ENCODE measurements around the gene RAI1.

Gene RAI1

DNA sequence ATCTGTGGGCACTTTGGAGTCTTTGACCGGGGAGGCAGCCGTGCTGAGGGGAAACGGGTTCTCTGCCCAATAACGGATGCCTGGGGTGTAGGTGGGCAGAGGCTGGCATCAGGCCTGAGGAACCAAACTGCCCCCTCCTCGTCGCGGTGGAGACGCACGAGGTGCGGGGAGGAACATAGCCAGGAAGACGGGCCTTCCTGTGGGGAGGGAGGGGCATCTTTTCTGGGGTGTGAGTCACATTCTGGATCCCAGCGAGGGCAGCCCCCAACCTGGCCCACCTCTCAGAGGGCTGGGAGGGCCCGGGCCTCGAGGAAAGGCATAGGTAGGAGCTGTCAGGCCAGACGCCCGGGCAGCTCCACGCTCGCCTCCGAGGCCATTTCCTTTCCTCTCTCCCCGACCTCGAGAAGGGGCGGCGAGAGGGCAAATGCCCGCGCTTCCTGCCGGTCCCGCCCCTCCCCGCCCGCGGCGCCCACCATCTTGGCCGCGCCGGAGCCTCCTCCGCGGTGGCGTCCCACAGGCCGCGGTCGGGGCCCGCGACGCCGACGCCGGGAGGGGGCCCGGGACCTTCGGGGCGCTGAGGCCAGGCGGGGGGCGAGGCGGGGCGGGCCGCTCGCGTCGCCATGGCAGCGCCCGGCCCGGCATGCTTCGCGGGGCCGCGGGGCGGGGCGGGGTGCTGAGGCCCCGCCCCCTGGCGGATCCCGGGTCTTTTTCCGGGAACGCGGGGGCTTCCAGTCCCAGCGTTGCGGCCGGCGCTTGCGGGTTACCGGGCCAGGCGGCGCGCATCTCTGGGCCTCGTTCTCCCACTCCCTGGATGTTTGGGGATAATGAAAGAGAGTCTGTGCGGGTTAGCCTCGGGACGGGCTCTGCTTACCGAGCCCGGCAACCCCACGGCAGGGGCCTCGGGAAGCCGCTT is 13.2 kb downstream of the RAI1 start:
- DNase-seq (ENCODE audit: low read depth), result no peak
- H3K4me3 ChIP-seq (ENCODE audit: low read depth, low read length), result peak overlapping the region; percentile 63

DNA sequence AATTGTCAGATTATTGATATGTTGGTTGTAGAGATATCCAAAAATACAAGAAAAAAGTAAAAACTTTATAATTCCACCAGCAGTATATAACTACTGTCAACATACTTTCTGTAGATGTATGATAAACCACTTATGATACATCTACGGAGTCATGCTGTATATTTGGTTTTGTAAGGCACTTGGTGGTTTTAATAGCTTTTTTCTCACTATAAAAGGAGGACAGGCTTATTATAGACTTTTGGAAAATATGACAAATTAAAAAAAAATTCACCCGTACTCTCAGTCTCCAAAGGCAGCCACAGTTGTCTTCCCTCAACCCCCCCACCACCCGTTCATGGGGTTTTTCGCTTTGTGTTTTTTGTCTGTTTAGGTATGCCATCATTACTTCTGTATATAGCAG is 14.8 kb downstream of the RAI1 start:
- no peak overlapping the region for H3K4me3 ChIP-seq (ENCODE audit: low read depth, low read length)
- DNase-seq (ENCODE audit: low read depth), result no peak

DNA sequence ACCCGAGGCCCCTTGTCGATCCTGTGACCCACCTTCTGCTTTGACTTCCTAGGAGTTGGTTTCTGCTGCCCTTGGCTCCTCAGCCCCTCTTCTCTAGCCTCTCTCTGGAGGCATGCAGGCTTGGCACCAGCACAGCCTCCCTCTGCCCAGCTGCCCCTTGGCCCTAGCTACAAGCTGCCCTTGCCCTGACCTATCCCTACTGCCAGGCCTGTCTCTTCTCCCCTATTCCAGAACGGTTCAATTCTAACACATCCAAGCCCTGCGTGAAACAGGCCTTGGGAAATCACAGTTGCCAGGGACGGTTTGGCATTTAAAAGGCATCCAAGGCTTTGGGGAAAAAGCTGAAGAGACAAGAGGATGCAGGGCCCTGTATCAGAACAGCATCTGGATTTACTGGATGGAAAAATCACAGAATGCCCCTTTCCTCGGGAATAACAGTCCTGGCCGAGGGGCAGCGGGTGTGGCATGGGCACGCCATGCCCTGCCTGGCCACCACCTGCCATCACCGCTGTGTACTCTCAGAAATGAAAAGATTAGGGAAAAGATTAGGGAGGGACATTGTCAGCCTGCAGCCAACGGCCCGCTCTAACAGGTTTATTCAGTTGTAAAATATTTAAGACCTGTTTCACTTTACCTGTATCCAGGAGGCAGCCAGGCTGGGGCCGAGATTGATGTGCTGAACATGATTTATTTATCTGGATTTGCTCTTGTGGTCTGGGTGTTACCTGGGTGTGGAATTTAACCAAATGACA is 15.8 kb downstream of the RAI1 start:
- H3K4me3 ChIP-seq (ENCODE audit: low read depth, low read length), result no peak overlapping the region

DNA sequence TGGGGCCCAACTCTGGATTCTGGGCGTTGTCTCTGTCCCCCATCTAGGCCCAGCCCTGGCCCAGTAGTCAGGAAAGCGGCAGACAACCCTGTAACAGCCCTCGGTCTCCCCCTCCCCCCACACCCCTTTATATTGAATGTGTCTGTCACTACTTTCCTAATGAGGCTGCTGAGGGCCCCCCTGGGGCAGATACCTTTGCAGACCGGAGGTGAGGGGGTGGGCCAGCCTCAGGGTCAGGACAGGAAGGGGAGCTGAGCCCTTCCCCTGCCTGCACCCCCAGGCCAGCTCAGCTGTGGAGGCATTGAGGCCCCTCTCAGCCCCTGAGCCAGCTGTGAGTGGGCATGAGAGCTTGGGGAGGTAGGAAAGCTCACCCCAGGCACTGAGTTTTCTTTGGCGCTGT is 17.1 kb downstream of the RAI1 start:
- no peak overlapping the region for H3K4me3 ChIP-seq (ENCODE audit: low read depth, low read length)
- no peak for DNase-seq (ENCODE audit: low read depth)

More for the DNA sequence above, 15.8 kb downstream of the RAI1 start:
- DNase-seq (ENCODE audit: low read depth), result no peak

DNA sequence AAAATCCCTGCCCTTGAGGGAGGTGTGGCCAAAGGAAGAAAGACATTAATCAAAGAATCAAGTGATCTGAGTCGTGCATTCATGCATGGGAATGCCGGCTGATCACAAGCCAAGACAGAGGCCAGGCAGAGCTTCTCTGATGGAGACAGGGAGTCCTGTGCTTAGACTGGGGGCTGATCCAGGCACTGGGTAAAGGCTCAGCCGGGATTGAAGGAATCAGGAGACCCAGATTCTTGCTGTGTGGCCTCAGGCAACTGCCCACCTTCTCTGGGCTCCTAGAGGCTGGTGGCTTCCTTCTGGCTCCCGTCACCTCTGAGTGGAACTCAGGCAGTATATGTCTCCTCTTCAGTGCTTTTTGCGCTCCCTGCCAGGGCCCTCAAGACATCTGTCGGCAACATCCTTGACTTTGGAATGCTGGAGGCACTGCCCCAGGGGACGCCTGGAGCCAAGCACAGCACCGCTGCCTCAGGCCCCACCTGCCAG is 17.7 kb downstream of the RAI1 start:
- H3K4me3 ChIP-seq (ENCODE audit: low read depth, low read length), result no peak overlapping the region
- no peak for DNase-seq (ENCODE audit: low read depth)

DNA sequence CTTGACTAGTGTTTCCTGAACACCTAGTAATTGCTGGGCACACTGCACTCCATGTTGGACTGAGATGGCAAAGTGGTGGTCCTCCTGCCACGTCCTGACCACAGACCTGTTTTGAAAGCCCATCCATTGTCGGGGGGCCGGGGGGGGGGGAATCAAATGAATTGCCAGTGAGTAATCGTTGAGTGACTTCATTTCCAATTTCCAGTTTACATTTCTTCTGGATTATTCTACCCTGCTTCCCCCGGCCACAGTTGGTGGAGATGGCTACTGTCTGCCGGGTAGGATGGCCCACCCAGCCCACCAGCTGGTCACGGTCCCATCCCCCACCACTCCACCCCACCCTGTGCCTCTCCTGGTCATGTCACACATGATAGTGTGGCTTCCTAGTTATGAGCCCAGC is 18.2 kb downstream of the RAI1 start:
- no peak overlapping the region for H3K4me3 ChIP-seq (ENCODE audit: low read depth, low read length)

DNA sequence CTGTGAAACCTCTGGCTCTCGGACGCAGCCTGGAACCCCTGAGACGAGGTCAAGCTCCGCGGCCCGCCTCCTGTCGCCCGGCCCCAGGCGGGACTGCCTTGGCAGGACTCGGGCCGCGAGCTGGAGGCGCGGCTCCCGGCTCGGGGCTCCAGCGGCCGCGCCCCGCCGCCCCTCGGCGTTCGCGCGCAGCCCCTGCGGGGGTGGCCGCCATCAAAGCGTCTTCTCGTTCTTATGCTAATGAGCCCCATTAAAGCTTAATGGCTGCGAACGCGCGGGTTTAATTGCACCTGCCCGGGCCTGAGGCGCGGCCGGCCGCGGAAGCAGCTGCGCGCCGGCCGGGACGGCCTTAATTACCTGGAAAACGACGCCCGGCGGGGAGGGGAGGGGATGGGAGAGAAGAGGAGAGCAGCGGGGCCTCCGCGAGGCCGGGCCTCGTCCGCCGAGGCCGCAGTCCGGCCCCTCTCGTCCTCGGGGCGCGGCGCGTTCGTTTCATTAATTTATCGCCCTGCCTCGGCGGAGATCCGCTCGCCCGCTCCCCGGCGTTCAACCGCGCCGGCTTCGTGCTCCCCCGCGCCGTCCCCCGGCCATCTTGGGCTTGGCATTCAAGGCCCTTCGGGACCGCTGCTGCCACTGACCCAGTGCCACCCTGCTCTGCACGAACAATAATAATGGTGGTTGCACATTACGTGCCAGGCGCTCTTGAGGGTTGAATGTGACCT is 19.2 kb downstream of the RAI1 start:
- no peak for DNase-seq (ENCODE audit: low read depth)
- no peak overlapping the region for H3K4me3 ChIP-seq (ENCODE audit: low read depth, low read length)

More for the DNA sequence above, 18.2 kb downstream of the RAI1 start:
- no peak for DNase-seq (ENCODE audit: low read depth)

DNA sequence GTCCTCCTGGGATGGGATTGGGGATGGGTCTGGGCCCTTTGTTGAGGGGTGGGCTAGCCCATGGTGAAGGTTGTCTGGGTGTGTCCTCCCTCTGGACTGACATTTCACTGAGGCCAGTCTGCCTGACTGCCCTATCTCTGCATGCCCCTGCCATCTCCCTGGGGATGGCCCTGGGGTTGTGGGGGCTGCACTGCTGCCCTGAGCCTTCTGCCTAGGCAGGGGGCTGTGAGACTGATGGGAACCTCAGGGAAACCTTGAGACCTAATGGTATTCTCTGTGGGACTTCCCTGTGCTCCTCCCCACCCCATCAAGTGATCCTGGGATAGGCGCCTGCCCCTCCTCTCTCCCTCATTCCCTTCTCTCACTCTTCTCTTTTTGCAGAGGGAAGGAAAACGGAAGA is 19.9 kb downstream of the RAI1 start:
- no peak for DNase-seq (ENCODE audit: low read depth)
- no peak overlapping the region for H3K4me3 ChIP-seq (ENCODE audit: low read depth, low read length)

DNA sequence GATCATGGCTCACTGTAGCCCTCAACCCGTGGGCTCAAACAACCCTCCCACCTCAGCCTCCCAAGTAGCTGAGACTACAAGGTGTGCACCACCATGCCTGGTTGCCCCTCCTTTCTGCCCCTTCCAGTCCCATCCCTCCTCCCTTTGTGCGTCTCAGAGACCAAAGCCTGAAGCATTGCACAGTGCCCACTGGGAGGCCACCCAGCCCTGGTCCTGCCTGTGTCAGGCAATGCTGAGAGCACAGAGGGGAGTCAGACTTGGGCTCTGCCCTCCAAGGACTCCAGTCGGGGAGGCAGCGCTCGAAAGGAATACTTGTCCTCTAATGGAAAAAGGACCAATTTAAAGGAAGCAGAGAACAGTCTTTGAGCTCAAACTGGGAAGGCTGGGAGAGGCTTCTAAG is 20.4 kb downstream of the RAI1 start:
- no peak overlapping the region for H3K4me3 ChIP-seq (ENCODE audit: low read depth, low read length)
- no peak for DNase-seq (ENCODE audit: low read depth)

DNA sequence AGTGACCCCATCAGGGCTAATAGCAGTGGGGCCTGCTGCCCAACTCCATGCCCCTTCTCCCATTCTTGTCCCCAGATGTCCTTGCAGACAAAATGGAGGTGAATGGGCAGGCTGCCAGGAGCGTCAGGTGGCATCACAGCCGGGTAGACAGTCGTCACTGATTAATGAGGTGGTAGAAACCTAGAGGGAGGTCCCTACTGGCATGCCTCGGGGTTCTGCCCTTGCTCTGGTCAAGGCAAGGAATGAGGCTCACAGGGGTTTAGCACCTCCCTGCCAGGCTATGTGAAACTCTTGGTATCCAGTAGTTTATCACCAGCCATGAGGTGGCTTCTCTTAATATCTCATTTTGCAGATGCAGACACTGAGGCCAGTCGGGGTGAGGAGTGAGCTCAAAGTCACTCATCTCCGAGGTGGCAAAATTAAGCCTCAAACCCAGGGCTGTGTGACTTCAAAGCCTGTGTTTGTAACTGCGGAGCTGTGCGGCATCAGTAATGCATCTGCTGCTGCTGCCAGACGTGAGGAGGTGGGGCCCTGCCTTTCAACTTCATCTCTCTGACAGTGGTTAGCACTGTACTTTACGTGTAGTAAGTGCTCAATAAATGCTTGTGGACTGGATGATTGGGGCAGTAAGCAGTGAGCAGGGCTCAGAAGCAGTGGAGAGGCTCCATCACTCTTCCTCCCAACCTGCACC is 21.3 kb downstream of the RAI1 start:
- H3K4me3 ChIP-seq (ENCODE audit: low read depth, low read length), result no peak overlapping the region
- DNase-seq (ENCODE audit: low read depth), result no peak

DNA sequence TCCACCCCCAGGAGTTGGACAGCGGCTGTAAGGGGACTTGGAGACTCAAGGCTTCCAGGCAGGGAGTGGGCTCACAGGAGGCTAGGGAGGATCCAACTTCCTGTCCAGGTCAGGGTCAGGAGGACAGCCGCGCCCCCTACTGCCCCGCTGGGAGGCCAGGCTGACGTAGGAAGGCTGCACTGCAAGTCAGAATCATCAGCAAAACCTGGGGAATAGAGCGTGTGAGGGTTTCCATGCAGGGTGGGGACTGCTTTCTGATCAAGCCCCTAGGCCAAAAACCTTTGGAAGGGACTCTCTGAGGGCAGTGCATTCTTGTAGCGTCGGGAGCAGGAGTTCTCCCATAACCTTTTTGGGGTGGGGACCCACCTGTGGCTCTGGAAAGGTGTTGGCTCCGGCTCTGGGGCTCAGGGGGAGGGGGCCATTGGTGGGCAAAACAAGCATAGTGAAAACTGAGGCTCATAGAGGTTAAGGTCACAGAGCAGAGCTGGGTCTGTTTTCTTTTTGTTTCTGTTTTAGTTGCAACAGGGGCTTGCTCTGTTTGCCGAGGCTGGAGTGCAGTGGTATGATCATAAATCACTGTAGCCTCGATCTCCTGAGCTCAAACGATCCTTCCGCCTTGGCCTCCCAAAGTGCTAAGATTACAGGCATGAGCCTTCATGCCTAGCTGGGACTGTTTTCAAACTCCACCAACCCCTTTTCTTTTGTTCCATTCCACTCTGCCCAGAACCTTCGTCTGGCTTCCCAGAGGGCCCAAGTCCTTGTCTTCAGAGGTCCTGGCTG is 22.1 kb downstream of the RAI1 start:
- no peak overlapping the region for H3K4me3 ChIP-seq (ENCODE audit: low read depth, low read length)
- DNase-seq (ENCODE audit: low read depth), result no peak

DNA sequence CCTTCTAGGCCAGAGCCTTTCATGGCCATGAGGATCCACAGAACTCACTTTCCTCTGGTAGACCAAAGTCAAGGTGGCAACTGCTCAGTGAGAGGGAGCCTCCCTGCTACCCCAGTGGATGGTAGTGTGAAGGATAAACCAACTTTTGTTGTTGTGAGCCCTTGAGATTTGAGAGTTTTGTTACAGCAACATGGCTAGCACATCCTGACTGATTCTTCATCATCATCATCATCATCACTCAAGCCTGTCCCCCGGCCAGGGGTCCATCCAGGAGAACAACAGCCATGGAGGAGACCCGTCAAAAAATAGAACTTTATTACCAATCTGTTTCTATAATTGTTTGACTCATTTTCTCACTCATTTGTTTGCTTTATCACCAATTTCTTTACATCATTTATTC is 23.7 kb downstream of the RAI1 start:
- DNase-seq (ENCODE audit: low read depth), result no peak
- no peak overlapping the region for H3K4me3 ChIP-seq (ENCODE audit: low read depth, low read length)

DNA sequence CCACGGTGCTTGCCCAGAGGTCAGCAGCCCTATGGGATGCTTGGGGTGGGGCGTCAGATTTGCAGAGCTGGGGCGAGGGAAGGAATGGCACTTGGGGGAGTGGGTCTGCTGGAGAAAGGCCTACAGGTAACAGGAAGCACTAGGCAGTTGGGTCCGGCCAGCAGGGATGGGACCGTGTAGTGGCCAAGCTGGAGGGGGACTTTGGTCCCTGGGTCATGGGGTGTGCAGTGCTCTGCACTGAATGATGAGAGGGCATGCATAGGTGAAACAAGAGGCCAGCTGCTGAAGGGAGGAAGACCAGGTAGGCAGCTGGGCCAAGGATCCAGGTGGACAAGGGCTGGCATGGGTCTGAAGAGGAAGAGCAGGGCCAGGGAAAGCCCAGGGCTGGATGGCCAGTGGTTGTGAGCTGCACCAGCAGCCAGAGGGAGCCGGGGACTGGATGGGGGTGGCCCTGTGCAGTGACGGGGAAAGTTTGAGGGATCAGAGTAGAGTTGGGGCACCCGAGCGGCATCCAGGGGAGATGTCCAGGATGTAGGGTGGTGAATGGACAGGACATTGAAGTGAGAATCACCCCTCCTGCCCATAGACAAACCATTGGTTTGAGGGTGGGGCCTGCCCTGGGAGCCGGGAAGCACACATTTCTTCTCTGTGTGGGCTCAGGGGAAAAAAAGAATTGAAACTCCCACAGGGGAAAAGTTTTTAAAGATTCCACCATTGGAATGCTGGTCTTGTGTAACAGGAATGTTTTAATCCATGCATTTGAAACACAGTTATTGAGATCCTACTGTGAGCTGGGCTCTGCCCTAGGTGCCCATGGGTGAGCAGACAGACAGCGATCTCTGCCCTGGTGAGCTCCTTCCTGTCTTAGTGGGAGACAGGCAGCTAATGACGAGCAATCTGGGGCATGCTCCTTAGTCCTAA is 25.1 kb downstream of the RAI1 start:
- H3K4me3 ChIP-seq (ENCODE audit: low read depth, low read length), result no peak overlapping the region
- DNase-seq (ENCODE audit: low read depth), result no peak

DNA sequence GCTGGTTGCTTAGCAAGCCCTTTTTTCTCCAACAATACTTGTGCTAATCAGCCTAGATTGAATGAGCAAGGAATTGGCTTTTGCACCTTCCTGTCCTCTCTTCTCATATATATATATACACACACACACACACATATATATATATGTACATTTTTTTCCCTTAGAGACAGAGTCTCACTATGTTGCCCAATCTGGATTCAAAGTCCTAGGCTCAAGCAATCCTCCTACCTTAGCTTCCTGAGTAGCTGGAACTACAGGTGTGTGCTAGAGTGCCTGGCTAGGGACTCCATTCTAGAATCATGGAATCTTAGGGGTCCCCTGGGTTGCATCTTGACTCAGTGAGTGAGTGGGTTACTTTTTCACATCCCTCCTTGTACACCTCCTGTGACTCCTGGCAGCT is 27.0 kb downstream of the RAI1 start:
- no peak for DNase-seq (ENCODE audit: low read depth)
- no peak overlapping the region for H3K4me3 ChIP-seq (ENCODE audit: low read depth, low read length)

DNA sequence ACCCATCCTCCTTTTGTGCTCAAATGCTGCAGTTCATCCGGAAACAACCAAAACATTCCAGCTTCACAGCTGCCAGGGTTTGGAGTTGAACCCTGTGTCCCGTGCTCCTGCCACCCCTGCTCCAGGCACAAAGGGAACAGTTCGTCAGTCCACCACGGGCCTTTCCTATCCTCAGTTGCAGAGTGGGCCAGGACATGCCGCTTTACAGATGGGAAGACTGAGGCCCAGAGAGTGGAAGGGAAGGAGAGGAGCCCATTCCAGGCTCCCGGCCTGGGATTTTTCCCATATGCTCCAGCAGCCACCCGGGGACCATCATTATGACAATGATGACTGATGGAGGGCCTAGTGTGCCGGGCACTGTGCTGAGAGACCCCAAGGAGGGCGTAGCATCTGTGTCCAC is 27.6 kb downstream of the RAI1 start:
- no peak for DNase-seq (ENCODE audit: low read depth)
- H3K4me3 ChIP-seq (ENCODE audit: low read depth, low read length), result no peak overlapping the region

DNA sequence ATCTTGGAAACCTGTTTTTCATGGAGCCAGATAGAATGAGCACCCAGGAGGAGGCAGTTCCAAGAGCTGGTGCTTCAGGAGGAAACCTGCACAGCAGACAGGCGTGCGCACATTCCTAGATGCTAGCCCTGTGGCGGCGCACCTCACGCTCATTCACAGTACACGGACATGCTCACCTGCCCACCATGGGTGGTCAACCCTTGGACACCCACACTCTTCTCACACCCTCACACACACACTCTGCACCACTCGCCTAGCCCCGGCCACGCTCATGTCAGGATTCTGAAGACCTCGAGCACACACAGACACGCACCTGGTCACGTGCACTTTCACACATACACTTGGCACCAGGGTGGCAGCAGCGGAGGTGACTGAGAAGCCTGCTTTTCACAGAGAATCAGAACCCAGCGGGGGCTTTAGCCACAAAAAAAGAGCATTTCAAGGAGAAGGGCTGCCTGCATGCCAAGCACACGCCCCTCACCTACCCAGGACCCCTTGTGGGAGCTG is 28.6 kb downstream of the RAI1 start:
- DNase-seq (ENCODE audit: low read depth), result no peak
- no peak overlapping the region for H3K4me3 ChIP-seq (ENCODE audit: low read depth, low read length)

DNA sequence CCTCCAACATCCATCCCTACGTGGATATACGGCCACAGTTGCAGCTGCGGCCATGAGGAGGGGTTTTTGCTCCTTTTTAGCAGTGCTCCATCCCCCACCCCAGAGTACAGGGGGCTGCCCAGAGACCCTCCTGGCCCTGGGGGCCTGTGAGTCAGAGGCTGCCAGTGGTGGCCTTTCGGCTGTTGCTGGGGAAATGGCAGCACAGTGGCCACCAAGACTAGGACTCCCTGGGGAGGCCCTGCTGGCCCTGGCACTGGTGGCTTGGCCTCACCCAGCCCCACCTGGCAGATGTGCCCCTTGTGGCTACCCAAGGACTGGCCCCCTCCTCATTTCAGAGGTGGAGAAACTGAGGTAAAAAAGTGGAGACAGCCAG is 29.1 kb downstream of the RAI1 start:
- H3K4me3 ChIP-seq (ENCODE audit: low read depth, low read length), result no peak overlapping the region
- no peak for DNase-seq (ENCODE audit: low read depth)

Data from skeletal muscle cell (primary cell).